Panc1 (cell line): ENCODE measurements around the gene GPC3.

ENCODE experiments used
- POLR2AphosphoS5 ChIP-seq: IDR thresholded peaks from 2 replicates; pipeline ENCODE4 v1.6.1; 2012; ENCODE audit warnings: mild to moderate bottlenecking, low read depth, low read length, moderate library complexity
- TF ChIP-seq, protein P1 (sequence below), 2 experiments: IDR thresholded peaks; 2 replicates each; pipeline ENCODE4 v1.6.1; 2011 to 2012; ENCODE audit warnings: low read depth in 2 of 2, control low read depth in 1 of 2, low read length in 1 of 2, mild to moderate bottlenecking in 1 of 2, moderate library complexity in 1 of 2; ENCODE audit not compliant: insufficient read depth in 1 of 2

DNA sequence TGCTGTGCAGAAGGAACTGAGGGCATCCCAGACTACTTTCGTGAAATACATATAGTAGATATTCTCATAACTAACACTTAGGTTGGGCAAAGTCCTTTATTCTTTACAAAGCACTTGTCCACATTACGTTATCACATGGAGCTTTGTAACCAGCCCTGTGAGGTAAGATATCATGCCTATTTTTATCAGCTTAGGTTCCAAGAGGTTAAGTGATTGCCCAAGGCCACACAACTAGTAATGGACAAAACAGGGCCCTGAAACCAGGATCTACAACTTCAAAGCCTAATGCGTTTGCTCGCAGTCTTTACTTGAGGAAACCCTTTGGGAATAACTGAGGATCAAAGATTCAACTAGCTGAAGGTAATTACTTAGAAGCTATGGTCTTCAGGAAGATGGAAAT, 261.5 kb downstream of the GPC3 start:
- TF ChIP-seq, protein P1, sequence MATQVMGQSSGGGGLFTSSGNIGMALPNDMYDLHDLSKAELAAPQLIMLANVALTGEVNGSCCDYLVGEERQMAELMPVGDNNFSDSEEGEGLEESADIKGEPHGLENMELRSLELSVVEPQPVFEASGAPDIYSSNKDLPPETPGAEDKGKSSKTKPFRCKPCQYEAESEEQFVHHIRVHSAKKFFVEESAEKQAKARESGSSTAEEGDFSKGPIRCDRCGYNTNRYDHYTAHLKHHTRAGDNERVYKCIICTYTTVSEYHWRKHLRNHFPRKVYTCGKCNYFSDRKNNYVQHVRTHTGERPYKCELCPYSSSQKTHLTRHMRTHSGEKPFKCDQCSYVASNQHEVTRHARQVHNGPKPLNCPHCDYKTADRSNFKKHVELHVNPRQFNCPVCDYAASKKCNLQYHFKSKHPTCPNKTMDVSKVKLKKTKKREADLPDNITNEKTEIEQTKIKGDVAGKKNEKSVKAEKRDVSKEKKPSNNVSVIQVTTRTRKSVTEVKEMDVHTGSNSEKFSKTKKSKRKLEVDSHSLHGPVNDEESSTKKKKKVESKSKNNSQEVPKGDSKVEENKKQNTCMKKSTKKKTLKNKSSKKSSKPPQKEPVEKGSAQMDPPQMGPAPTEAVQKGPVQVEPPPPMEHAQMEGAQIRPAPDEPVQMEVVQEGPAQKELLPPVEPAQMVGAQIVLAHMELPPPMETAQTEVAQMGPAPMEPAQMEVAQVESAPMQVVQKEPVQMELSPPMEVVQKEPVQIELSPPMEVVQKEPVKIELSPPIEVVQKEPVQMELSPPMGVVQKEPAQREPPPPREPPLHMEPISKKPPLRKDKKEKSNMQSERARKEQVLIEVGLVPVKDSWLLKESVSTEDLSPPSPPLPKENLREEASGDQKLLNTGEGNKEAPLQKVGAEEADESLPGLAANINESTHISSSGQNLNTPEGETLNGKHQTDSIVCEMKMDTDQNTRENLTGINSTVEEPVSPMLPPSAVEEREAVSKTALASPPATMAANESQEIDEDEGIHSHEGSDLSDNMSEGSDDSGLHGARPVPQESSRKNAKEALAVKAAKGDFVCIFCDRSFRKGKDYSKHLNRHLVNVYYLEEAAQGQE (IDR thresholded peaks at IDR 0.05; ENCODE audit: insufficient read depth in 1 of 2, low read depth in 2 of 2, low read length in 1 of 2) = no peak
- TF ChIP-seq POLR2AphosphoS5 = no peak
